T-cell (primary cell): ENCODE data around the gene DNAJC13. TPM values are rescaled to one million over a fixed set of nuclear protein-coding genes. Genes with fewer than 3 reads are reported as not detected.

Experiments used
- ATAC-seq, 4 experiments: fragments of 200-7000 bp in 3 of 4; fragments of 150-1000 bp in 1 of 4; cut with Tn5 transposase; replicated peaks in 1 of 4; 1 replicate in 3 of 4; 2 replicates in 1 of 4; pipeline ENCODE4 v1.10.0; 2021; ENCODE audit warnings: moderate library complexity in 3 of 4, mild to moderate bottlenecking in 2 of 4, moderate number of reproducible peaks in 1 of 4
- CTCF ChIA-PET, 2 donors: fragments of 300-600 bp; sonication (Branson Sonifier 250); formaldehyde crosslinking; loops; one replicate each; lab custom pipeline; 2022; ENCODE audit warnings: antibody characterized with exemption in 2 of 2; lab: Charles Lee
- POLR2A ChIA-PET, 2 donors: fragments of 300-600 bp; sonication (Branson Sonifier 250); formaldehyde crosslinking; loops; one replicate each; lab custom pipeline; 2022; ENCODE audit warnings: antibody characterized with exemption in 2 of 2; lab: Charles Lee
- DNase-seq, 35 experiments: peaks; one replicate each; pipeline versions ENCODE4 v3.0.0 to v3.0.0-alpha.2; 2013 to 2023
- H3K27ac ChIP-seq: one replicate; pipeline ENCODE4 v1.5.1; 2013; ENCODE audit warnings: low read length
- H3K27me3 ChIP-seq, 2 experiments: replicated peaks in 1 of 2; 1 replicate in 1 of 2; 2 replicates in 1 of 2; pipeline versions ENCODE4 v1.6.1 to v1.7.0; 2013; ENCODE audit warnings: low read length in 1 of 2, mixed read lengths in 1 of 2; ENCODE audit not compliant: control insufficient read depth in 2 of 2, insufficient read depth in 2 of 2; ENCODE audit errors: extremely low read depth in 1 of 2
- H3K36me3 ChIP-seq, 2 donors: 1 replicate in 1 of 2; 2 replicates in 1 of 2; pipeline versions ENCODE4 v1.6.1 to v1.7.0; 2013; ENCODE audit warnings: low read length in 1 of 2; ENCODE audit not compliant: control insufficient read depth in 2 of 2, insufficient read depth in 1 of 2; ENCODE audit errors: extremely low read depth in 1 of 2
- H3K4me1 ChIP-seq, 2 experiments: 1 replicate in 1 of 2; 2 replicates in 1 of 2; pipeline versions ENCODE4 v1.6.1 to v1.7.0; 2013; ENCODE audit warnings: low read length in 2 of 2, mixed read lengths in 1 of 2; ENCODE audit not compliant: insufficient read depth in 2 of 2, control insufficient read depth in 1 of 2; ENCODE audit errors: extremely low read depth in 1 of 2
- H3K4me3 ChIP-seq, 2 donors: 1 replicate in 1 of 2; 2 replicates in 1 of 2; pipeline versions ENCODE4 v1.5.1 to v1.7.0; 2013; ENCODE audit warnings: mild to moderate bottlenecking in 2 of 2, low read length in 1 of 2, moderate library complexity in 1 of 2; ENCODE audit not compliant: control insufficient read depth in 1 of 2; ENCODE audit errors: extremely low read depth in 1 of 2
- H3K9me3 ChIP-seq: 2 replicates; pipeline ENCODE4 v1.7.0; 2013
- H3K27ac Mint-ChIP-seq, 2 donors: one replicate each; pipeline ENCODE4 v1.8.0; 2020 to 2021; ENCODE audit warnings: mild to moderate bottlenecking in 2 of 2, mixed read lengths in 2 of 2
- H3K27me3 Mint-ChIP-seq, 2 donors: one replicate each; pipeline ENCODE4 v1.8.0; 2021 to 2022; ENCODE audit warnings: mixed read lengths in 2 of 2
- H3K36me3 Mint-ChIP-seq: one replicate; pipeline ENCODE4 v1.8.0; 2021; ENCODE audit warnings: mixed read lengths
- H3K4me1 Mint-ChIP-seq, 3 donors: one replicate each; pipeline ENCODE4 v1.8.0; 2020 to 2022; ENCODE audit warnings: mixed read lengths in 3 of 3, mild to moderate bottlenecking in 1 of 3
- H3K4me3 Mint-ChIP-seq, 3 donors: one replicate each; pipeline ENCODE4 v1.8.0; 2020 to 2022; ENCODE audit warnings: mild to moderate bottlenecking in 3 of 3, mixed read lengths in 3 of 3, moderate library complexity in 3 of 3
- H3K9me3 Mint-ChIP-seq, 3 donors: one replicate each; pipeline ENCODE4 v1.8.0; 2020 to 2022; ENCODE audit warnings: mixed read lengths in 3 of 3
- WGBS: methylation state at CpG from one replicate; pipeline ENCODE4 v1.1.5; 2013; ENCODE audit warnings: missing lambda C conversion rate; ENCODE audit not compliant: insufficient coverage; 5-methylcytosine and 5-hydroxymethylcytosine counted together
- total RNA-seq, 35 experiments: library from RNA in 6 of 35; stranded (reverse) in 6 of 35; fragments of 120-200 nt in 1 of 35; gene quantifications; one replicate each; pipeline versions ENCODE4 v1.2.1 to v1.2.4 and lab custom pipeline; 2013 to 2026

DNAJC13 gene
- total RNA-seq, 5 donors from 2014 or later (not counting 1 experiment from before 2014, with no cell fraction given) = 28.7 to 33.7 (median 31.3) TPM

DNA sequence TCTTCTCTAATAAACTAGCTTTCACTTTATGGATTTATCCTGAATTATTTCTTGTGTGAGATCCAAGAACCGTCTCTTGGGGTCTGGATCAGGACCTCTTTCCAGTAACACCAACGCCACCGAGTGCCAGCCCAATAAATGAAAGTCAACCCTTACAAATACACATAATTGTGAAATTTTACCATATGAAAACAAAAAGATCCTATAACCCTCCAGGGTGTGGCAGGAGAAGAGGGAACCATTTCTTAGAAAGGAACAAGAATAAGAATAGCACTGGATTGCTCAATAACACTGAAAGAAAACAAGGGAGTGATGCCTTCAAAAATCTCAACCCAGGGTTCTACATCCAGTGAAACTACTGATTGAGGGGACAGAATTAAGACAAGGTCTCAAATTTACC is 128.2 kb downstream of the DNAJC13 start:
- Mint-ChIP-seq H3K4me3 (no peak overlapping the region), H3K9me3 (no peaks in the 10 kb centered on the region), H3K27me3 (no peaks in the 10 kb centered on the region), H3K4me1 (peaks cover 11 to 17% (median 15%) of the 10 kb centered on the region in 3 donors), H3K36me3 (peaks cover 14% of the 10 kb centered on the region), H3K27ac (no peak overlapping the region)
- no peak for ATAC-seq
- H3K4me1 ChIP-seq = peaks cover 0 to 6% of the 10 kb centered on the region in 2 experiments
- no peaks in the 10 kb centered on the region for H3K27me3 ChIP-seq
- DNase-seq = no peak
- peaks cover 3 to 14% of the 10 kb centered on the region in 2 donors for H3K36me3 ChIP-seq
- H3K4me3 ChIP-seq = no peak overlapping the region
- ChIA-PET POLR2A (no interaction called here), CTCF (interaction anchor here in 1 of 2 donors (0.7 to 0.8 kb wide), 3 partner anchors 9 to 100 kb away, joined by 4 to 7 read pairs (median 5); no protein-coding TSS in a partner anchor)
- no peaks in the 10 kb centered on the region for H3K9me3 ChIP-seq
- no peak overlapping the region for H3K27ac ChIP-seq
- no CpG with 5 or more reads among the region's 3 CpGs for WGBS

DNA sequence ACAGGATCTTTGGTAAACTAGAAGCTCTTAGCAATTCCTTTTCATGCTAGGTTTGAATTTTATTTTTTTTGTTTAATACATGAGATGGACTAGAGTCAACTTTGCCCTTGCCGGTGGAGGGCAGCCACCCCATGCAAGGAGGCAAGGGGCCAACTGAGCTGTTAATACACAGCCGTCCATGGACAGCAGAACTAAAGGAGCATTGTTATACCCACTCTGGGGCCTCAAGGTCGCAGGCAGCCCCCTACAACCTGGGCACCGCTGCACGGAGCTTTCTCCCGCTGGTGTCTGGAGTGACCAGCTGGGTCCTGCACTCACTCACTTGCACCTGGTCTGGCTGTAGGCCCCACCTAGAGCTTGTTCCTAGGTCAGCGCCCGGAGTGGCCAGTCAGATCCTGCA is 131.9 kb downstream of the DNAJC13 start:
- CTCF ChIA-PET = no interaction called here
- H3K9me3 Mint-ChIP-seq = no peaks in the 10 kb centered on the region
- no peaks in the 10 kb centered on the region for H3K27me3 Mint-ChIP-seq
- H3K36me3 ChIP-seq = no peaks in the 10 kb centered on the region
- H3K4me1 ChIP-seq = peaks cover 0 to 9% of the 10 kb centered on the region in 2 experiments
- POLR2A ChIA-PET = no interaction called here
- no peak overlapping the region for H3K4me3 ChIP-seq
- peaks cover 16 to 17% (median 16%) of the 10 kb centered on the region in 3 donors for H3K4me1 Mint-ChIP-seq
- no peaks in the 10 kb centered on the region for H3K27me3 ChIP-seq
- no peak overlapping the region for H3K27ac Mint-ChIP-seq
- no peak overlapping the region for H3K4me3 Mint-ChIP-seq
- WGBS = 100% methylated on average over 5 of the region's 8 CpGs
- no peaks in the 10 kb centered on the region for H3K9me3 ChIP-seq
- no peak overlapping the region for H3K27ac ChIP-seq
- H3K36me3 Mint-ChIP-seq = no peaks in the 10 kb centered on the region
- ATAC-seq (no peak), DNase-seq (no peak)

DNA sequence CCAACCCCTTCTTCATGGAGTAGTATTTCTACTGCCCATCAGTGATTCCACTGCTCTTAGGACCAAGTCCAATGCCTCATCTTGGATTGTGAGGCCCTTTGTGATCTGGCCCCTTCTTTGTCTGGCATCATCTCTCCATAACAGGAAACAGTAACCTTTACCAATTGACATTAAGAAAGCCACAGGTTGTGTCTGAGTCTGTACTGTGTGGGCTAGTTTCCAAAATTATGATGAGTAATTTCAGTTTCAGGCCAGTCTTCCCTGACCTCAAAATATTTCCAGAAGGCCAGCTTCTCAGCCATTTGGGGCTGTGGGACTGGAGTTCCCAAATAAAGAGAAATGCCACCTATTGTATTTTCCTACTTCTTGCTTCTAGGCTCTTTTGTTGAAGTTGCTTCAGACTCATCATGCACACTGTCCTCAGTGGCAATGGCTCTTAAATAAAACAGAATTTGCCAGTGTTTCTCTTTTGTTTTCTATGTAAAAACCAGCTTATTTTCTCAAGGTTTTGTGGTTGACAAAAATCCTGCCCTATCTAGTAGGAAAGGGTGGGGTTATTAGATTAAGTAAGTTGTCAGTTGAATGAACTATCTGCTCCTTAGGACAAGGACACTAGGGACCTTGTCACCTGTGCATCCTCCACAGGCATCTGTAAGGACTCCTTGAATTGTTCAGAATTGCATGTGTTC is 132.7 kb downstream of the DNAJC13 start:
- peak in 3 of 4 experiments; percentile 26 to 56 (median 27) for ATAC-seq
- DNase-seq = no peak
- POLR2A ChIA-PET = no interaction called here

DNA sequence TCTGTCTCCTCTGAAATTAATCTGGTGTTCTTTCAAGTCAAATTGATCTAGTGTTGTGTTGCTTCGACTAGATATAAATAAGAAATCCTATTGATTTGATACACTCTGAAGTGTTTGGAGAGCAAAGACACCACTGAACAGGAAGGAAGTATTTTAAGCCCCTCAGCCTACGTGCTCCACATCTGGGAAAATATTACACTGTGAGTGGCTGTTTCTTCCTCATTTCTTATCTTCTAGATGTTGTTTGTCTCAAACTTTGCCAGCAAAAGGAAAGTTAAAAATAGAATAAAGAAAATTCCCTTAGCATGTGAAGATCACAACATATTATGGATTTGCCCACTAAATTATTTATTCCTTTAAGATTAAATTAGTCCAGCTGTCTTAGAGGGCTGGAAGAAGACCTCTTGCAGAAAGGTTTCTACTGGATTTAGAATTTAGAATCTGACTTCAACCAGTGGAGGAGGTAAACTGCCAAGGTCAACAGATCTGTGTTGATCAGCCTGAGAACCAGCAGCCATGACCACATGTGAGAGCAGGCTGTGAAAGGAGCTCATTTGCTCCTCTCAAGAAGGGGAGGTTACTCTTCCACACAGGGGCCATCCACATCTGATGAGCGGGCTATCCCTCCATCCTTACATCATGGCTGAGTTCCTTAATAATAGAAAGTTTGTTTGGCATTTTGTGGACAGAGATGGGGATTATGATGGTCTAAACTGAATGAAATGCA is 133.4 kb downstream of the DNAJC13 start:
- H3K4me1 Mint-ChIP-seq = peaks cover 16 to 17% (median 16%) of the 10 kb centered on the region in 3 donors
- no peaks in the 10 kb centered on the region for H3K9me3 Mint-ChIP-seq
- POLR2A ChIA-PET = no interaction called here
- Histone ChIP-seq H3K27me3 (no peaks in the 10 kb centered on the region), H3K27ac (no peak overlapping the region), H3K36me3 (no peaks in the 10 kb centered on the region), H3K9me3 (no peaks in the 10 kb centered on the region), H3K4me1 (peaks cover 0 to 9% of the 10 kb centered on the region in 2 experiments), H3K4me3 (no peak overlapping the region)
- DNase-seq (no peak), ATAC-seq (peak in 1 of 4 experiments; percentile 23)
- H3K4me3 Mint-ChIP-seq = no peak overlapping the region
- no CpG with 5 or more reads among the region's 3 CpGs for WGBS
- H3K27me3 Mint-ChIP-seq = no peaks in the 10 kb centered on the region
- peaks cover under 1% of the 10 kb centered on the region for H3K36me3 Mint-ChIP-seq
- CTCF ChIA-PET = no interaction called here
- H3K27ac Mint-ChIP-seq = peak overlapping the region; percentile 1 to 66

More for the DNA sequence above, 132.7 kb downstream of the DNAJC13 start:
- H3K4me3 ChIP-seq = no peak overlapping the region
- Mint-ChIP-seq H3K27ac (peak overlapping the region; percentile 49 to 66), H3K9me3 (no peaks in the 10 kb centered on the region), H3K4me1 (peaks cover 16 to 17% (median 16%) of the 10 kb centered on the region in 3 donors), H3K4me3 (no peak overlapping the region), H3K27me3 (no peaks in the 10 kb centered on the region), H3K36me3 (no peaks in the 10 kb centered on the region)
- CTCF ChIA-PET = no interaction called here
- H3K27me3 ChIP-seq = no peaks in the 10 kb centered on the region
- H3K36me3 ChIP-seq = no peaks in the 10 kb centered on the region
- no peak overlapping the region for H3K27ac ChIP-seq
- H3K9me3 ChIP-seq = no peaks in the 10 kb centered on the region
- peaks cover 0 to 9% of the 10 kb centered on the region in 2 experiments for H3K4me1 ChIP-seq

DNA sequence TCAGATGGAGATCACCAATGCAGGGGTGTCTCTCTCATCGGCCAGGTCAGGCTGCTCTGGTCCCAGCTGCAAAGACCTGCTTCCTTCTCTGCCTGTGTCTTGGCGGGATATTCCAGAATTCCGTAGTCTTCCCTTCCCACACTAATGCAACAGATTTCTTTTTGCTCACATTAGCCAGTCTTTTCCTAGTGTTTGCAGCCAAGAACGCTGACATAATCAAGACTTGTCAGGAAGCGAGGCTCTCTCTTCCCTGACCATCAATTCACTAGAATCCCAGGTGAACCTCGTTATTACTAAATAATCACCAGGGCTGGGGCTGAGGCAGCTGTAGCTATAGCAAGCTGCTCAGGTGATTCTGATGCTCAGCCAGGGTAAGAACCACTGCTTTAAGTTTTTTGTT is 136.5 kb downstream of the DNAJC13 start:
- no peaks in the 10 kb centered on the region for H3K9me3 ChIP-seq
- Mint-ChIP-seq H3K4me3 (no peak overlapping the region), H3K9me3 (no peaks in the 10 kb centered on the region), H3K27me3 (no peaks in the 10 kb centered on the region), H3K36me3 (peaks cover 8% of the 10 kb centered on the region), H3K27ac (no peak overlapping the region), H3K4me1 (peaks cover 16 to 17% (median 16%) of the 10 kb centered on the region in 3 donors)
- no peaks in the 10 kb centered on the region for H3K36me3 ChIP-seq
- POLR2A ChIA-PET = no interaction called here
- no peaks in the 10 kb centered on the region for H3K27me3 ChIP-seq
- no peak overlapping the region for H3K4me3 ChIP-seq
- ATAC-seq = no peak
- H3K4me1 ChIP-seq = peaks cover 0 to 9% of the 10 kb centered on the region in 2 experiments
- no peak for DNase-seq
- WGBS = 91% methylated on average over 4 of the region's 6 CpGs
- no peak overlapping the region for H3K27ac ChIP-seq
- CTCF ChIA-PET = interaction anchor here in 1 of 2 donors (0.9 kb wide), 1 partner anchor 12 kb away, joined by 3 read pairs; no protein-coding TSS in a partner anchor

DNA sequence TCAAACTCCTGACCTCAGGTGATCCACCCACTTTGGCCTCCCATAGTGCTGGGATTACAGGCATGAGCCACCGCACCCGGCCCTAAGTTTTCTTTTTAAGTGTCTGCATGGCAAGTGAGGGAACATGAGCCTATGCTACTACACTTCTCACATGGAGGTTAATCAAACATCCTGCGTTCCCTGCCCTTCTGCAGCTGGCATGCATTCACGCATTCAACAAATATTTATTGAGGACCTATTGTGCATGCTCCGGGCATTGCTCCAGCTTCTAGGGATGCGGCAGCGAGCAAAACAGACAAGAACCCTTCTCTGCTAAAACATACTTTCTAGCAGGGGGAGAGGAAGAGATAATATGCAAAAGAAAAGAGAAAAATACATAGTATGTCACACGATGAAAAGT is 137.1 kb downstream of the DNAJC13 start:
- no peaks in the 10 kb centered on the region for H3K27me3 ChIP-seq
- H3K9me3 ChIP-seq = no peaks in the 10 kb centered on the region
- DNase-seq = no peak
- 94% methylated on average over 2 of the region's 8 CpGs for WGBS
- CTCF ChIA-PET = no interaction called here
- Mint-ChIP-seq H3K27ac (no peak overlapping the region), H3K9me3 (no peaks in the 10 kb centered on the region), H3K36me3 (peaks cover 10% of the 10 kb centered on the region), H3K4me1 (peaks cover 16% of the 10 kb centered on the region in 3 donors), H3K27me3 (no peaks in the 10 kb centered on the region), H3K4me3 (no peak overlapping the region)
- peaks cover 0 to 9% of the 10 kb centered on the region in 2 experiments for H3K4me1 ChIP-seq
- H3K36me3 ChIP-seq = no peaks in the 10 kb centered on the region
- ATAC-seq = no peak
- no peak overlapping the region for H3K4me3 ChIP-seq
- H3K27ac ChIP-seq = no peak overlapping the region
- POLR2A ChIA-PET = interaction anchor here in 1 of 2 donors (0.6 kb wide), 1 partner anchor 14 kb away, joined by 12 read pairs; no protein-coding TSS in a partner anchor
